ENCODE results near the gene NFATC4.

NFATC4 gene

DNA sequence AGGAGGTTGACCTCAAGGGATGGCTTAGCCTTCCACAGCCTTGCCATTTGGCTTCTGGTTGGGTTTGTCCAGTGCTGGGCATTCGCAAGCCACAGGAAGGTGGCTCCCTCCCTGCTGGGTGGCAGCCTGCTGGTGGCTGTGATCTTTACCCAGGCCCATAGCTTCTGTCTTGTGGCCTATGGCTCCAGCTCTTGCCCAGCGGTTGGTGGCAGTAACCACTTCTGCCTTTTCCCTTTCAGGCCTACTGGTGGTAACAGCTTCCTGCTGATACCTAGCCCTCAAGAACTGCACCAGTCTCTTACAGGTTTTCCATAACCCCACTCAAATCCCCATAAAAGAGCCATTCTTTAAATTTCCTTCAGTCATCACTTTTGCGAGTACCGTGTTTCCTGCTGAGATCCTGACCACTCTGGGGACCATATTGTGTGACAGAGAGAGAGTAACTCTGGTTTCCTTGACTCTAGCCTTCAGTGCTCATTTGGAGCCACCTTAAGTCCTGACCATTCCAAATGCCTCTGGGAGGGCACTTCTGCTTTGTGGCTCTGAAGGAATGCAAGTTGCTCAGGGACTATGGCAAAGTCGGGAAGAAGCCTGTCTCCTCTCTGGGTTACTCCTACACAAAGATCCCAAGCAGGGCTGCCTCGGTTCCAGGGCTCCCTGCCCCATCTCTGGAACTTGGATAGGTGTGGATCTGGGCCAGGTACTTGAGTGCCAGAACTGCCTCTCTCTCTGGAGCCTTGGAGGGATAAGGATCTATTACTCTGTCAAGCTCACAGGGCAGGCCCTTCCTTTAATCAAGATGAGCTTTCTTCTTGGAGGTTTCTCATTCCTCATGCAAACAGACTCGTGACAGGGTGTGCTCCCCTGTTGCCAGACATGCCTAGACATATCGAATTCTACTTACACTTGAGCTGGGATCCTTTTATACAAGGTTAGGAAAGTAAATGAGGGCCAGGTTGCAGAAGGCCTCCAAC is 27.9 kb downstream of the NFATC4 start:
- H3K27ac ChIP-seq: peak overlapping the region; percentile 54; the same call in 1 of the 2 replicates
- TF ChIP-seq FOXP2 (optimal IDR thresholded peaks at IDR 0.05; ENCODE audit: control extremely low read depth, extremely low read length, insufficient read depth) (no peak), EZH2 (IDR thresholded peaks at IDR 0.05) (no peak), POLR2AphosphoS5 (IDR thresholded peaks at IDR 0.05; ENCODE audit: borderline replicate concordance, low read depth, low read length) (no peak)
- no peak overlapping the region for H3K4me3 ChIP-seq
- H3K9ac ChIP-seq (ENCODE audit: insufficient read length): no peak overlapping the region
- DNase-seq (ENCODE audit: low read depth, low spot score): no peak
- H3K36me3 ChIP-seq (ENCODE audit: insufficient read depth, low read length): no peaks in the 10 kb centered on the region
- H3K9me3 ChIP-seq (ENCODE audit: low read depth, low read length): no peaks in the 10 kb centered on the region

DNA sequence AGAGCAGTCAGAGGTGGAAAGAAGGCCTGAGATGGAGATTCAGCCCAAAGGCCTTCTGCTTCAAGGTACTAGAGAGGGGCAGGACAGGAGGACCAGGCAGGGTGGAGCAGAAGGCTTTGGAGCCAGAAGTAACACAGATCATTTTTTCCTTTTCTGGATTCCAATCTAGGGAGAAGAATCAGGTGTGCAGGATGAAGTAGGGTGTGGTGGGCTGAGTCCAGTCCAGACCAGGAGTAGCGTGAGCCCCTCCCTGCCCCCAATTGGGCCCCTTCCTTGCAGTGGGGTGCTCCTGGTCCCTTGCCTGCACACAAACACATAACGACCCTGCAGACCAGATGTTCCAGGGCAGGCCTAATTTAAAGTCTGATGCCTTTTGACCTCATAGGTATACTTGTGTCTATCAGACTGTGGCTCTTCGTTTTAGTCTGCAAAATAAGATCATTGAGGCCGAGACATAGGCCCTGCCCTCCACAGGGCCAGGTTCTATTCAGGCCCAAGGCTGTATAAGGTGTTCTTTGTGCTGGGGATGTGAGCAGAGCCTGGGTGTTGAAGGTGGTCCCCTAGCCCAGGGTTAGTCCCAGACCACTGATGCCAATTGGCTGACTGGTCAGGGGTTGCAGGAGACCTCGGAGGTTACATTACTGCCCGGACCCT is 29.8 kb downstream of the NFATC4 start:
- TF ChIP-seq EZH2 (IDR thresholded peaks at IDR 0.05): no peak
- TF ChIP-seq POLR2AphosphoS5 (IDR thresholded peaks at IDR 0.05; ENCODE audit: borderline replicate concordance, low read depth, low read length): no peak
- no peak for TF ChIP-seq FOXP2 (optimal IDR thresholded peaks at IDR 0.05; ENCODE audit: control extremely low read depth, extremely low read length, insufficient read depth)
- peak overlapping the region; percentile 69 for H3K27ac ChIP-seq
- DNase-seq (ENCODE audit: low read depth, low spot score): no peak
- H3K9ac ChIP-seq (ENCODE audit: insufficient read length): peak overlapping the region; percentile 24
- H3K4me3 ChIP-seq: peak overlapping the region; percentile 88
- H3K36me3 ChIP-seq (ENCODE audit: insufficient read depth, low read length): no peaks in the 10 kb centered on the region; the same call in none of the 2 replicates
- H3K9me3 ChIP-seq (ENCODE audit: low read depth, low read length): no peaks in the 10 kb centered on the region

DNA sequence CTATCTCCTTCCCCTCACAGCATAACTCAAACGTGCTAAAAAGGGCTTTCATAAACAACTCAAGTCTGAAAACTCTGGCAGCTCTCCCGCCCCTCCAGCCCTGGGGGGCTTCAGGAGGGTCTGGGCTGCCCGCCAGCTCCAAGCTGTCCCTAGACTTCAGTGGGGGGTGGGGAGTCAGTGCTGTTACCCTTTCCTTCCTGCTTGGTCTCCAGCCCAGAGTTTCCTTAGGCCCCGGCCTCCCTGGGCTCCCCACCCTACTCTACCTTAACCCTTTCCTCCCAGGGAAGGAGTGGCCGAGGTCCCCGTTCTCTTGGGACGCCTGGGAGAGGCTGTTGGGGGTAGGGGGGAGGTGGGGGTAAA is 30.3 kb downstream of the NFATC4 start:
- H3K4me3 ChIP-seq: peak overlapping the region; percentile 88

DNA sequence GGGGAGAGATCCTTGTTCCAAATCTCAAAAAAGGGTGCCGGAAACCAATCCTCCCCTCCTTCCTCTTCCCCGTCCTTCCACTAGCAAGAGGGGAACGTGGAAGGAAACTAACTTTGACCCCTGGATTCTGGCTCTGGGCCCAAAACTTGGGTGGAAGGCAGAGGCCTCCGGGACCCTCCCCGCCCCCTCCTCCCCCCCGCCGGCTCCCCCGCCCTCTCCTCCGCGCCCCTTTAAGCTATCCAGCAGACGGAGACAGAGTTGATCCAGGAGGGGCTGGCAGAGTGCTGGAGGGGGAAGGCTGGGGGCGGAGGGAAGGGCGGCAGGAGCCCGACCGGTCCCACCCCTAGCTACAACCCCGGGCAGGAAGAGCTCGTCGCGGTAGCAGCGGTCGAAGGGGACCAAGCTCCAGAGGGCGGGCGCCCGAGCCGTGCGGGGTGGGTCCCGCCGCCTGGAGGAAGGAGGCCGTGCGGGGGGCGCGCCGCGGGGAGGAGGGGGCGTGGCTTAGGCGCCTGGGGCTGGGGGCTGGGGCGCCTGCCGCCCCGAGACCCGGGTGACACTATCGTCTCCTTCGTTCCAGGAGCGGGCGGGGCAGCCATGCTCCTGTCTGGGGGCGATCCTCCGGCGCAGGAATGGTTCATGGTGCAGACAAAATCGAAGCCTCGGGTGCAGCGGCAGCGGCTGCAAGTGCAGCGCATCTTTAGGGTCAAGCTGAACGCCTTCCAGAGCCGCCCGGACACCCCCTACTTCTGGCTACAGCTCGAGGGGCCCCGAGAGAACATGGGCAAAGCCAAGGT is 30.9 kb downstream of the NFATC4 start, which contains the start of gene NYNRIN:
NYNRIN (plus strand) TSS at position 351 of the 794 bp plus-strand sequence; CDS start at position 595, 244 bp downstream.
- no peaks in the 10 kb centered on the region for H3K9me3 ChIP-seq (ENCODE audit: low read depth, low read length)
- H3K36me3 ChIP-seq (ENCODE audit: insufficient read depth, low read length): no peaks in the 10 kb centered on the region; the same call in none of the 2 replicates
- no peak for DNase-seq (ENCODE audit: low read depth, low spot score)
- H3K9ac ChIP-seq (ENCODE audit: insufficient read length): peak within 1 kb of the TSS; percentile 37
- H3K4me3 ChIP-seq: peak within 1 kb of the TSS; percentile 88
- TF ChIP-seq FOXP2 (optimal IDR thresholded peaks at IDR 0.05; ENCODE audit: control extremely low read depth, extremely low read length, insufficient read depth) (no peak), POLR2AphosphoS5 (IDR thresholded peaks at IDR 0.05; ENCODE audit: borderline replicate concordance, low read depth, low read length) (peak; percentile 59; the same call in 1 of the 2 replicates)
- H3K27ac ChIP-seq: peak within 1 kb of the TSS; percentile 69; the same call in 1 of the 2 replicates

More for the DNA sequence above, 30.3 kb downstream of the NFATC4 start:
- DNase-seq (ENCODE audit: low read depth, low spot score): no peak
- Histone ChIP-seq H3K9me3 (ENCODE audit: low read depth, low read length) (no peaks in the 10 kb centered on the region), H3K36me3 (ENCODE audit: insufficient read depth, low read length) (no peaks in the 10 kb centered on the region; the same call in none of the 2 replicates), H3K9ac (ENCODE audit: insufficient read length) (peak overlapping the region; percentile 24), H3K27ac (peak overlapping the region; percentile 69; the same call in 1 of the 2 replicates)
- no peak for TF ChIP-seq EZH2 (IDR thresholded peaks at IDR 0.05)
- TF ChIP-seq POLR2AphosphoS5 (IDR thresholded peaks at IDR 0.05; ENCODE audit: borderline replicate concordance, low read depth, low read length): no peak
- no peak for TF ChIP-seq FOXP2 (optimal IDR thresholded peaks at IDR 0.05; ENCODE audit: control extremely low read depth, extremely low read length, insufficient read depth)

DNA sequence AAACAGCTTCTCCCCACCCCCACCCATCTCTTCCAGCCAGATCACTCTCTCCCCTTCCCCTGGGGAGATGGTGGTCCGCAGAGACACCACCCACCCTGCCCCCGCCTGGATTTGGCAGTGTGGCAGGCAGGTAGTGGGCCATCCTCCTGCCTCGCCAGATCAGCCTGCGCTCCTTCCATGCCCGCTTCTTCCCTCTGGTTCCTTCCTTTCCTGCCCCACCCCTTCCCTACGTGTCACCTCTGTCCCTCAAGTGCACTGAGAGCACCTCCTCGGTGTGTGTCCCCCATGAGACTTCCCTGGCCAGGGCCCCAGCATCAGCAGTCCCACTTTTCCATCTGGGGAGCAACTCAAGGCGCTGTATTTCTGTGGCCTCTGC is 31.5 kb downstream of the NFATC4 start:
- peak overlapping the region; percentile 37 for H3K9ac ChIP-seq (ENCODE audit: insufficient read length)
- H3K27ac ChIP-seq: peak overlapping the region; percentile 47; the same call in 1 of the 2 replicates
- no peak for TF ChIP-seq EZH2 (IDR thresholded peaks at IDR 0.05)
- TF ChIP-seq FOXP2 (optimal IDR thresholded peaks at IDR 0.05; ENCODE audit: control extremely low read depth, extremely low read length, insufficient read depth): no peak
- no peak for TF ChIP-seq POLR2AphosphoS5 (IDR thresholded peaks at IDR 0.05; ENCODE audit: borderline replicate concordance, low read depth, low read length)
- peak overlapping the region; percentile 88 for H3K4me3 ChIP-seq
- no peaks in the 10 kb centered on the region for H3K9me3 ChIP-seq (ENCODE audit: low read depth, low read length)
- H3K36me3 ChIP-seq (ENCODE audit: insufficient read depth, low read length): no peaks in the 10 kb centered on the region; the same call in none of the 2 replicates
- DNase-seq (ENCODE audit: low read depth, low spot score): no peak

DNA sequence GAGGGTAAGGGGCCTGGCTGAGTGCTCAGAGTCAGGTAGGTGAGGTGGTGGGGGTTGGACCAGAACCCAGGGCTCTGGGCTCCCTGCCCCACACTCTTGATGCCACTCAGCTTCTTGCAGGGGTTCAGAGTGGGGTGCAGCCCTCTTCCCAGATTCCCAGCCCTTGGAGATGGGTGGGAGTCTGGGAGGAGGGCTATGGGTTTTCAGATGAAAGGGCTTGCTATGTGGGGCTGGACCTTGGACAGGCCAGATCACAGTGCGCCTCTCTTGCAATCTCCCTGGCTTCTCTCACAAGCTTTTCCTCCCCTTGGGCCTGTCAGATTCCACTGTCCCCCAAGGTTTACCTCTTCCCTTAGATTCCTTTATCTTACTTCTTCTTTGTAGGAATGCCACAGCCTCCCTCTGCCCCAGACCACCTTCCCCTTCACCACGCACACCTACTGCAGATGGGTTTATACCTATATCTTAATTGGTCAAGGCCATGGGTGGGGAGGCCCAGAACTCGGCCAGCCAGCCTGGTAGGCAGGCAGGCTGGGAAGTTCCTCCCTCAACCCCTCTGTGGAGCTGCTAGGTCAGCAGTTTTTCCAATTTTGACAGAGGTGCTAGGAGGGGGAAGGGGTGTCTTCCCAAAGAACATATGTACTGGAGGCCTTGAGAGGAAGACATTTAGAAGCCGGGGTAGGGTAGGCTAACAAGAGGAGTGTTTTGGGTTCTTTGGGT is 32.2 kb downstream of the NFATC4 start:
- DNase-seq (ENCODE audit: low read depth, low spot score): no peak
- H3K9ac ChIP-seq (ENCODE audit: insufficient read length): peak overlapping the region; percentile 37
- H3K4me3 ChIP-seq: peak overlapping the region; percentile 88
- H3K27ac ChIP-seq: peak overlapping the region; percentile 27; the same call in 1 of the 2 replicates
- TF ChIP-seq FOXP2 (optimal IDR thresholded peaks at IDR 0.05; ENCODE audit: control extremely low read depth, extremely low read length, insufficient read depth) (no peak), EZH2 (IDR thresholded peaks at IDR 0.05) (no peak), POLR2AphosphoS5 (IDR thresholded peaks at IDR 0.05; ENCODE audit: borderline replicate concordance, low read depth, low read length) (no peak)
- no peaks in the 10 kb centered on the region for H3K9me3 ChIP-seq (ENCODE audit: low read depth, low read length)
- no peaks in the 10 kb centered on the region; the same call in none of the 2 replicates for H3K36me3 ChIP-seq (ENCODE audit: insufficient read depth, low read length)

All from SK-N-MC (cell line).